MM.1S (cell line): ENCODE measurements around the gene WASL.

ENCODE experiments used
- EZH2 ChIP-seq: fragments of 300-600 bp; sonication (generic); optimal IDR thresholded peaks from 2 replicates; pipeline ENCODE3; 2017; ENCODE audit warnings: low read depth, mild to moderate bottlenecking, antibody characterized with exemption, low read length, mixed read lengths
- EZH2phosphoT487 ChIP-seq: fragments of 300-600 bp; sonication (generic); IDR thresholded peaks from 2 replicates; pipeline ENCODE4 v1.6.1; 2018; ENCODE audit warnings: antibody characterized with exemption, low read length
- TF ChIP-seq, protein P1 (sequence below): fragments of 300-600 bp; sonication (generic); IDR thresholded peaks from 2 replicates; pipeline ENCODE4 v1.5.1; 2016; ENCODE audit warnings: antibody characterized with exemption, low read length, mixed read lengths

- TF ChIP-seq, protein P1, sequence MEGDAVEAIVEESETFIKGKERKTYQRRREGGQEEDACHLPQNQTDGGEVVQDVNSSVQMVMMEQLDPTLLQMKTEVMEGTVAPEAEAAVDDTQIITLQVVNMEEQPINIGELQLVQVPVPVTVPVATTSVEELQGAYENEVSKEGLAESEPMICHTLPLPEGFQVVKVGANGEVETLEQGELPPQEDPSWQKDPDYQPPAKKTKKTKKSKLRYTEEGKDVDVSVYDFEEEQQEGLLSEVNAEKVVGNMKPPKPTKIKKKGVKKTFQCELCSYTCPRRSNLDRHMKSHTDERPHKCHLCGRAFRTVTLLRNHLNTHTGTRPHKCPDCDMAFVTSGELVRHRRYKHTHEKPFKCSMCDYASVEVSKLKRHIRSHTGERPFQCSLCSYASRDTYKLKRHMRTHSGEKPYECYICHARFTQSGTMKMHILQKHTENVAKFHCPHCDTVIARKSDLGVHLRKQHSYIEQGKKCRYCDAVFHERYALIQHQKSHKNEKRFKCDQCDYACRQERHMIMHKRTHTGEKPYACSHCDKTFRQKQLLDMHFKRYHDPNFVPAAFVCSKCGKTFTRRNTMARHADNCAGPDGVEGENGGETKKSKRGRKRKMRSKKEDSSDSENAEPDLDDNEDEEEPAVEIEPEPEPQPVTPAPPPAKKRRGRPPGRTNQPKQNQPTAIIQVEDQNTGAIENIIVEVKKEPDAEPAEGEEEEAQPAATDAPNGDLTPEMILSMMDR: no peak
- TF ChIP-seq EZH2phosphoT487: no peak
- no peak for TF ChIP-seq EZH2
Measured at GRCh38 chr7:123687161-123687560, 61.6 kb downstream of the WASL start.
